ENCODE results near the gene TGFA. TPM values are rescaled to one million over a fixed set of nuclear protein-coding genes. Genes with fewer than 3 reads are reported as not detected.

The TGFA gene
- total and polyA plus RNA-seq, 2 experiments from 2014 or later: 1.4 to 6.5 TPM

DNA sequence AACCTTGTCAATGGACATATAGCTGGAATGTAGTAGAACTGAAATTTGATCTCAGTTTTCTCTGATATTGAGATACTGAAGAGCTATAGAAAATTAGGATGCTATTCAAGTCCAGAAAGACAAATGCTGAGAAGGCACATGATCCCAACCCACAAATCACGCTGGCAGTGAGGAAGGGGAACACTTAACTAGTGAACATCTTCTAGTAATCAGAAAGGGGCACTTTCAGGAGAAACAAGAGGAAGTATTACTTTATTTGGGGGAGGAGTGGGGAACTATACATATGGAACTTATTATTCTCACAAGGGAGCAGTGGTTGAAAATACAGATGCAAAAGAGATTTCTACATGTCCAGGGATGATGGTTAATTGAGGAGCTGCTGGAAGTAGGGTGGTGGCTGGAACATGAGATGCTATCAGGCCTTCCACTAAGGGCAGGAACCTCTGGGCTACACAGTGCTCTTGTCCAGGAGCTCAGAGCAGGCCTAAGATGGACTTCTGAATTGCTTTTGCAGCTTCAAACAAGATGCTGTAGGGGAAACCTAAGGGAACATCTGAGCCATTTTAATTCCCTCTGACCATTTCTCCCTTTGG, 79.3 kb downstream of the TGFA start (continued):
- TF ChIP-seq, protein P1, sequence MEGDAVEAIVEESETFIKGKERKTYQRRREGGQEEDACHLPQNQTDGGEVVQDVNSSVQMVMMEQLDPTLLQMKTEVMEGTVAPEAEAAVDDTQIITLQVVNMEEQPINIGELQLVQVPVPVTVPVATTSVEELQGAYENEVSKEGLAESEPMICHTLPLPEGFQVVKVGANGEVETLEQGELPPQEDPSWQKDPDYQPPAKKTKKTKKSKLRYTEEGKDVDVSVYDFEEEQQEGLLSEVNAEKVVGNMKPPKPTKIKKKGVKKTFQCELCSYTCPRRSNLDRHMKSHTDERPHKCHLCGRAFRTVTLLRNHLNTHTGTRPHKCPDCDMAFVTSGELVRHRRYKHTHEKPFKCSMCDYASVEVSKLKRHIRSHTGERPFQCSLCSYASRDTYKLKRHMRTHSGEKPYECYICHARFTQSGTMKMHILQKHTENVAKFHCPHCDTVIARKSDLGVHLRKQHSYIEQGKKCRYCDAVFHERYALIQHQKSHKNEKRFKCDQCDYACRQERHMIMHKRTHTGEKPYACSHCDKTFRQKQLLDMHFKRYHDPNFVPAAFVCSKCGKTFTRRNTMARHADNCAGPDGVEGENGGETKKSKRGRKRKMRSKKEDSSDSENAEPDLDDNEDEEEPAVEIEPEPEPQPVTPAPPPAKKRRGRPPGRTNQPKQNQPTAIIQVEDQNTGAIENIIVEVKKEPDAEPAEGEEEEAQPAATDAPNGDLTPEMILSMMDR (conservative IDR thresholded peaks at IDR 0.05; ENCODE audit: low read depth in 2 of 2): no peak
- no peak for TF ChIP-seq EZH2phosphoT487 (IDR thresholded peaks at IDR 0.05; ENCODE audit: unreplicated experiment)

DNA sequence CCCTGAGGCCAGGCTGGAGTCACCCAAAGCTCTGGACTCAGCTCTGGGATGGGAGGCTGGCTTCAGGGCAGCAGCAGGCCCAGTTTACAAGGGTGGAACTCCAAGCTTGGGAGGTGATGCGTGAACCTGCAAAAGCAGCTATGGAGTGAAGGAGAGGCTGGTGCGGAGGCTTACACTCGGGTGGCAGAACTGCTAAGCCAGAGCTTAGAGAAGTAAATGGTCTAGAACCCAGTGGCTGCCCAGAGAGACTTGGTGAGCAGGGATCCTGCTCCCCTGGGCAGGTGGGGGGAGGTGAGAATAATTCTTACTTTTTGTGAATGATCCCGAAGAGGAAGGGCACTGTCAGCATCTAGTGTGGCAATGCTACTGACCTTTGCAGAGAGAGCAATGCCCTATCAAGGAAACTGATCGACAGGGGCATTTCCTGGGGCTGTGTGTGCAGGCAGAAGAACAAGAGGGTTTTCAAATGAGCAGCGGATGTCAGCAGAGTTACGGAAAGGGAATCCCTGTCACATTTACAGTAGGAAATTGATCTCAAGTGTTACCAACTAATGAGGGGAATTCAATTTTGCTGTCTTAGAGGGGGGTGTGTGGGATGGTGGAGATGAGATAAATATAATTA, 80.4 kb downstream of the TGFA start:
- Histone ChIP-seq H3F3A (replicated peaks; ENCODE audit: low read depth) (no peaks in the 10 kb centered on the region), H2AFZ (no peak overlapping the region), H4K20me1 (replicated peaks; ENCODE audit: insufficient read depth) (no peaks in the 10 kb centered on the region), H3K36me3 (ENCODE audit: insufficient read depth) (no peaks in the 10 kb centered on the region), H3K27ac (ENCODE audit: low read depth) (no peak overlapping the region), H3K9me2 (ENCODE audit: insufficient read depth) (no peaks in the 10 kb centered on the region), H3K79me2 (replicated peaks; ENCODE audit: insufficient read depth) (no peaks in the 10 kb centered on the region), H3K27me3 (ENCODE audit: insufficient read depth) (no peaks in the 10 kb centered on the region), H3K4me1 (ENCODE audit: insufficient read depth) (peaks cover 7% of the 10 kb centered on the region; the same call in 1 of the 2 replicates), H3K4me2 (no peak overlapping the region), H3K4me3 (no peak overlapping the region)
- H3K4me1 Mint-ChIP-seq: peaks cover 20% of the 10 kb centered on the region
- ATAC-seq (no peak), DNase-seq (ENCODE audit: low spot score) (no peak)
- H3K4me3 Mint-ChIP-seq: no peak overlapping the region
- no peak overlapping the region for H3K27ac Mint-ChIP-seq
- no peaks in the 10 kb centered on the region for H3K9me3 Mint-ChIP-seq
- H3K27me3 Mint-ChIP-seq (ENCODE audit: insufficient read depth, low read depth, poor library complexity): peaks cover 4% of the 10 kb centered on the region
- no peaks in the 10 kb centered on the region for H3K36me3 Mint-ChIP-seq (ENCODE audit: low read depth)
- TF ChIP-seq, protein P1 (conservative IDR thresholded peaks at IDR 0.05; ENCODE audit: low read depth in 2 of 2): no peak
- TF ChIP-seq NANOG (IDR thresholded peaks at IDR 0.05; ENCODE audit: borderline replicate concordance): no peak
- TF ChIP-seq CREB1 (CRISPR knock-in tag; IDR thresholded peaks at IDR 0.05; ENCODE audit: low read depth): no peak
- TF ChIP-seq ETS1 (IDR thresholded peaks at IDR 0.05): no peak
- TF ChIP-seq ZNF462 (CRISPR knock-in tag; IDR thresholded peaks at IDR 0.05): no peak
- no peak for TF ChIP-seq STAT1 (IDR thresholded peaks at IDR 0.05; ENCODE audit: unreplicated experiment)
- TF ChIP-seq ZNF114 (CRISPR knock-in tag; IDR thresholded peaks at IDR 0.05): no peak
- TF ChIP-seq ZNF331 (CRISPR knock-in tag; IDR thresholded peaks at IDR 0.05; ENCODE audit: low read depth): no peak
- no peak for TF ChIP-seq EZH2phosphoT487 (IDR thresholded peaks at IDR 0.05; ENCODE audit: unreplicated experiment)
